Measurements from ENCODE around the gene SLC12A8.

DNA sequence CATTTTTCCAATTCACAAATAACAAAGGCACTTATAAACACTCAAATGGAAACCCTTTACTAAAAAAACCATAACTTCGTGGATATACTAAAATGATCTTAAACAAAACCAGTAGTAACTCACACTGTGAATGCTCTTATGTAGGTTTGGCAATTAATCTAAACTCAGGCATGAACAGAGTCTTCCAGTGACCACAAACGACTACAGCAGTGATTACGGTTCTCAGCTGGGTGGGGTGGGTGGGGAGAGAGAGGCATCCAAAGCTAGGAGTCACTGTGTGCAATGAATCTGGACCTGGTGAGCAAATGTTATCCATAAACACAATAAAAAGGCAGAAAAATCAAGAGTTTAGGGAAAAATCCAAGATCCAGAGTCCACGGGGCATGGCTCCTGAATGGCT lies 21.3 kb downstream of the SLC12A8 start:
- no peak for TF ChIP-seq POLR2A (IDR thresholded peaks at IDR 0.05; ENCODE audit: extremely low read depth, insufficient read length)
- TF ChIP-seq, protein P1, sequence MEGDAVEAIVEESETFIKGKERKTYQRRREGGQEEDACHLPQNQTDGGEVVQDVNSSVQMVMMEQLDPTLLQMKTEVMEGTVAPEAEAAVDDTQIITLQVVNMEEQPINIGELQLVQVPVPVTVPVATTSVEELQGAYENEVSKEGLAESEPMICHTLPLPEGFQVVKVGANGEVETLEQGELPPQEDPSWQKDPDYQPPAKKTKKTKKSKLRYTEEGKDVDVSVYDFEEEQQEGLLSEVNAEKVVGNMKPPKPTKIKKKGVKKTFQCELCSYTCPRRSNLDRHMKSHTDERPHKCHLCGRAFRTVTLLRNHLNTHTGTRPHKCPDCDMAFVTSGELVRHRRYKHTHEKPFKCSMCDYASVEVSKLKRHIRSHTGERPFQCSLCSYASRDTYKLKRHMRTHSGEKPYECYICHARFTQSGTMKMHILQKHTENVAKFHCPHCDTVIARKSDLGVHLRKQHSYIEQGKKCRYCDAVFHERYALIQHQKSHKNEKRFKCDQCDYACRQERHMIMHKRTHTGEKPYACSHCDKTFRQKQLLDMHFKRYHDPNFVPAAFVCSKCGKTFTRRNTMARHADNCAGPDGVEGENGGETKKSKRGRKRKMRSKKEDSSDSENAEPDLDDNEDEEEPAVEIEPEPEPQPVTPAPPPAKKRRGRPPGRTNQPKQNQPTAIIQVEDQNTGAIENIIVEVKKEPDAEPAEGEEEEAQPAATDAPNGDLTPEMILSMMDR (IDR thresholded peaks at IDR 0.05; ENCODE audit: low read depth, low read length): no peak
- TF ChIP-seq MYC (IDR thresholded peaks at IDR 0.05; ENCODE audit: low read depth, low read length): no peak
- TF ChIP-seq, protein P2, sequence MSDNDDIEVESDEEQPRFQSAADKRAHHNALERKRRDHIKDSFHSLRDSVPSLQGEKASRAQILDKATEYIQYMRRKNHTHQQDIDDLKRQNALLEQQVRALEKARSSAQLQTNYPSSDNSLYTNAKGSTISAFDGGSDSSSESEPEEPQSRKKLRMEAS (IDR thresholded peaks at IDR 0.05; ENCODE audit: low read depth, low read length): no peak
